Natural killer cell (primary cell): ENCODE data around the gene CASQ2. TPM values are rescaled to one million over a fixed set of nuclear protein-coding genes. Genes with fewer than 3 reads are reported as not detected.

Experiments
- ATAC-seq, 3 donors: fragments of 150-1000 bp in 2 of 3; fragments of 200-7000 bp in 1 of 3; cut with Tn5 transposase; 1 replicate in 1 of 3; 2 replicates in 2 of 3; pipeline ENCODE4 v1.10.0; 2021; ENCODE audit warnings: mild to moderate bottlenecking in 2 of 3, moderate library complexity in 2 of 3
- DNase-seq, 2 donors: peaks; one replicate each; pipeline versions ENCODE4 v3.0.0 to v3.0.0-alpha.2; 2013 to 2021; ENCODE audit warnings: mixed read lengths in 1 of 2
- H3K27ac ChIP-seq: one replicate; pipeline ENCODE4 v1.5.1; 2013; ENCODE audit warnings: mild to moderate bottlenecking, low read length
- H3K27me3 ChIP-seq: one replicate; pipeline ENCODE4 v1.6.1; 2013; ENCODE audit warnings: low read length; ENCODE audit not compliant: control insufficient read depth, insufficient read depth
- H3K36me3 ChIP-seq: one replicate; pipeline ENCODE4 v1.6.1; 2013; ENCODE audit warnings: low read length; ENCODE audit not compliant: control insufficient read depth, insufficient read depth
- H3K4me1 ChIP-seq: one replicate; pipeline ENCODE4 v1.6.1; 2013; ENCODE audit warnings: low read length; ENCODE audit not compliant: control insufficient read depth, insufficient read depth
- H3K4me3 ChIP-seq: one replicate; pipeline ENCODE4 v1.5.1; 2013; ENCODE audit warnings: low read length
- H3K9me3 ChIP-seq: one replicate; pipeline ENCODE4 v1.6.1; 2013; ENCODE audit warnings: low read length; ENCODE audit not compliant: control insufficient read depth, insufficient read depth
- H3K27ac Mint-ChIP-seq, 2 donors: one replicate each; pipeline ENCODE4 v1.8.0; 2022; ENCODE audit warnings: mild to moderate bottlenecking in 2 of 2, mixed read lengths in 2 of 2, moderate library complexity in 1 of 2
- H3K27me3 Mint-ChIP-seq, 2 donors: one replicate each; pipeline ENCODE4 v1.8.0; 2022; ENCODE audit warnings: low read depth in 2 of 2, mixed read lengths in 2 of 2
- H3K36me3 Mint-ChIP-seq: one replicate; pipeline ENCODE4 v1.8.0; 2022; ENCODE audit warnings: mixed read lengths
- H3K4me1 Mint-ChIP-seq, 2 donors: one replicate each; pipeline ENCODE4 v1.8.0; 2022; ENCODE audit warnings: mixed read lengths in 2 of 2
- H3K4me3 Mint-ChIP-seq: one replicate; pipeline ENCODE4 v1.8.0; 2022; ENCODE audit warnings: mild to moderate bottlenecking, moderate library complexity, mixed read lengths
- H3K9me3 Mint-ChIP-seq, 2 donors: one replicate each; pipeline ENCODE4 v1.8.0; 2022; ENCODE audit warnings: mixed read lengths in 2 of 2
- CTCF ChIP-seq: fragments of 200-600 bp; IDR thresholded peaks from one replicate; pipeline ENCODE4 v1.8.0; 2022; ENCODE audit warnings: antibody characterized with exemption
- WGBS: methylation state at CpG from one replicate; pipeline ENCODE4 v1.1.7; 2013; ENCODE audit warnings: missing lambda C conversion rate; ENCODE audit not compliant: insufficient coverage; 5-methylcytosine and 5-hydroxymethylcytosine counted together
- intact Hi-C: fragments of 100-400 bp; cut with micrococcal nuclease; formaldehyde crosslinking; loops from one replicate; pipeline ENCODE4 v1.14.2; 2022
- total RNA-seq, 4 donors: library from RNA; stranded (reverse); fragments of 120-200 nt in 1 of 4; gene quantifications; one replicate each; pipeline versions ENCODE4 v1.2.3 to v1.2.4, GENCODE V29; 2013 to 2022

Gene CASQ2
- total RNA-seq, 3 donors from 2014 or later (not counting 1 experiment from before 2014, with no cell fraction given) = not detected

GRCh38 chr1:115796897-115797296 is 28.4 kb upstream of the CASQ2 start:
- no peak for TF ChIP-seq CTCF
- Histone ChIP-seq H3K9me3 (no peaks in the 10 kb centered on the region), H3K4me3 (no peak overlapping the region), H3K27ac (no peak overlapping the region), H3K4me1 (no peaks in the 10 kb centered on the region), H3K36me3 (no peaks in the 10 kb centered on the region), H3K27me3 (no peaks in the 10 kb centered on the region)
- ATAC-seq = no peak
- no peaks in the 10 kb centered on the region for H3K4me1 Mint-ChIP-seq
- H3K27ac Mint-ChIP-seq = no peak overlapping the region
- no peak overlapping the region for H3K4me3 Mint-ChIP-seq
- intact Hi-C loops = no loop called here
- DNase-seq = no peak
- no peaks in the 10 kb centered on the region for H3K36me3 Mint-ChIP-seq
- no peaks in the 10 kb centered on the region for H3K9me3 Mint-ChIP-seq
- H3K27me3 Mint-ChIP-seq = peaks cover 27 to 44% of the 10 kb centered on the region in 2 donors
- WGBS = 62% methylated on average over 3 of the region's 5 CpGs

GRCh38 chr1:115796036-115796435 is 27.5 kb upstream of the CASQ2 start:
- Histone ChIP-seq H3K4me3 (no peak overlapping the region), H3K36me3 (no peaks in the 10 kb centered on the region), H3K4me1 (no peaks in the 10 kb centered on the region), H3K9me3 (no peaks in the 10 kb centered on the region), H3K27ac (no peak overlapping the region), H3K27me3 (no peaks in the 10 kb centered on the region)
- 63% methylated on average over 4 of the region's 6 CpGs for WGBS
- Mint-ChIP-seq H3K36me3 (no peaks in the 10 kb centered on the region), H3K27me3 (peaks cover 24 to 43% of the 10 kb centered on the region in 2 donors), H3K27ac (no peak overlapping the region), H3K4me1 (no peaks in the 10 kb centered on the region), H3K9me3 (no peaks in the 10 kb centered on the region), H3K4me3 (no peak overlapping the region)
- no peak for TF ChIP-seq CTCF
- no peak for ATAC-seq
- intact Hi-C loops = no loop called here
- DNase-seq = no peak

GRCh38 chr1:115794976-115795639 is 26.6 kb upstream of the CASQ2 start:
- TF ChIP-seq CTCF = no peak
- no peak overlapping the region for H3K27ac Mint-ChIP-seq
- Histone ChIP-seq H3K27me3 (no peaks in the 10 kb centered on the region), H3K4me3 (no peak overlapping the region), H3K27ac (no peak overlapping the region), H3K9me3 (no peaks in the 10 kb centered on the region), H3K36me3 (no peaks in the 10 kb centered on the region), H3K4me1 (no peaks in the 10 kb centered on the region)
- H3K4me1 Mint-ChIP-seq = no peaks in the 10 kb centered on the region
- peaks cover 20 to 38% of the 10 kb centered on the region in 2 donors for H3K27me3 Mint-ChIP-seq
- WGBS = 81% methylated on average over 4 of the region's 4 CpGs
- no peaks in the 10 kb centered on the region for H3K36me3 Mint-ChIP-seq
- DNase-seq (no peak), ATAC-seq (no peak)
- no peak overlapping the region for H3K4me3 Mint-ChIP-seq
- intact Hi-C loops = no loop called here
- no peaks in the 10 kb centered on the region for H3K9me3 Mint-ChIP-seq

- no peak overlapping the region for H3K4me3 ChIP-seq
- no peaks in the 10 kb centered on the region for H3K9me3 ChIP-seq
- DNase-seq (no peak), ATAC-seq (no peak)
- Mint-ChIP-seq H3K4me3 (no peak overlapping the region), H3K27ac (no peak overlapping the region), H3K4me1 (no peaks in the 10 kb centered on the region), H3K27me3 (peaks cover 21 to 36% of the 10 kb centered on the region in 2 donors), H3K9me3 (no peaks in the 10 kb centered on the region), H3K36me3 (no peaks in the 10 kb centered on the region)
- intact Hi-C loops = no loop called here
- TF ChIP-seq CTCF = no peak
- peaks cover 3% of the 10 kb centered on the region for H3K27me3 ChIP-seq
- WGBS = 48% methylated on average over 9 of the region's 9 CpGs
- H3K4me1 ChIP-seq = no peaks in the 10 kb centered on the region
- H3K36me3 ChIP-seq = no peaks in the 10 kb centered on the region
- H3K27ac ChIP-seq = no peak overlapping the region
Measured at GRCh38 chr1:115793162-115793561, 24.6 kb upstream of the CASQ2 start.
